Caco-2 (cell line): ENCODE results near the gene PDE1C. TPM values are rescaled to one million over a fixed set of nuclear protein-coding genes. Genes with fewer than 3 reads are reported as not detected.

Source experiments
- BruUV-seq: library from RNA; stranded (reverse); fragments of 400-500 nt; replicated peaks from 2 replicates; lab custom pipeline; 2021; lab: Mats Ljungman, UMichigan
- CTCF ChIA-PET: fragments of 300-600 bp; sonication (Branson Sonifier 250); formaldehyde crosslinking; loops from one replicate; lab custom pipeline; 2022; ENCODE audit warnings: antibody characterized with exemption; lab: Charles Lee
- POLR2A ChIA-PET: fragments of 300-600 bp; sonication (Branson Sonifier 250); formaldehyde crosslinking; loops from one replicate; lab custom pipeline; 2022; ENCODE audit warnings: antibody characterized with exemption; lab: Charles Lee
- DNase-seq, 2 experiments: peaks; one replicate each; pipeline versions ENCODE4 v3.0.0 to v3.0.0-alpha.2; 2020 to 2022
- H3K27me3 ChIP-seq: replicated peaks from 2 replicates; pipeline ENCODE4 v1.6.0; 2011; ENCODE audit warnings: low read length; ENCODE audit not compliant: control insufficient read depth, insufficient read depth
- H3K36me3 ChIP-seq: 2 replicates; pipeline ENCODE4 v1.5.1; 2011; ENCODE audit warnings: low read length; ENCODE audit not compliant: control insufficient read depth, insufficient read depth
- H3K4me1 ChIP-seq: fragments of 250-450 bp; sonication (Bioruptor Pico); 2 replicates; pipeline ENCODE4 v1.5.1; 2020; ENCODE audit warnings: mild to moderate bottlenecking
- H3K4me3 ChIP-seq: 2 replicates; pipeline ENCODE4 v1.5.1; 2011; ENCODE audit warnings: low read depth, mild to moderate bottlenecking, control low read depth, low read length
- H3K9me3 ChIP-seq: fragments of 250-450 bp; sonication (Bioruptor Pico); 2 replicates; pipeline ENCODE4 v1.5.1; 2020; ENCODE audit warnings: mild to moderate bottlenecking, moderate library complexity
- H3K27ac Mint-ChIP-seq: one replicate; pipeline ENCODE4 v1.8.0; 2022; ENCODE audit warnings: mixed read lengths; ENCODE audit not compliant: unreplicated experiment
- H3K27me3 Mint-ChIP-seq: one replicate; pipeline ENCODE4 v1.8.0; 2022; ENCODE audit warnings: mixed read lengths; ENCODE audit not compliant: insufficient read depth, unreplicated experiment
- H3K36me3 Mint-ChIP-seq: one replicate; pipeline ENCODE4 v1.8.0; 2022; ENCODE audit warnings: mild to moderate bottlenecking, mixed read lengths; ENCODE audit not compliant: insufficient read depth, unreplicated experiment
- H3K4me1 Mint-ChIP-seq: one replicate; pipeline ENCODE4 v1.8.0; 2022; ENCODE audit warnings: low read depth, mixed read lengths; ENCODE audit not compliant: unreplicated experiment
- H3K4me3 Mint-ChIP-seq: one replicate; pipeline ENCODE4 v1.8.0; 2022; ENCODE audit warnings: mild to moderate bottlenecking, moderate library complexity, mixed read lengths; ENCODE audit not compliant: unreplicated experiment
- H3K9me3 Mint-ChIP-seq: one replicate; pipeline ENCODE4 v1.8.0; 2022; ENCODE audit warnings: mixed read lengths; ENCODE audit not compliant: unreplicated experiment
- intact Hi-C: fragments of 100-400 bp; cut with micrococcal nuclease; formaldehyde crosslinking; loops from one replicate; pipeline ENCODE4 v1.10.0; 2022; ENCODE audit not compliant: unreplicated experiment
- total RNA-seq: library from RNA; stranded (reverse); gene quantifications from 2 replicates; pipeline ENCODE4 v1.2.3, GENCODE V29; 2022
- TF ChIP-seq, protein P1 (sequence below), 2 experiments: fragments of 200-600 bp in 1 of 2; IDR thresholded peaks; 1 replicate in 1 of 2; 2 replicates in 1 of 2; pipeline versions ENCODE4 v1.5.1 to v1.8.0; 2011 to 2022; ENCODE audit warnings: antibody characterized with exemption in 1 of 2, control low read depth in 1 of 2, inconsistent platforms in 1 of 2, low read depth in 1 of 2, low read length in 1 of 2, mild to moderate bottlenecking in 1 of 2, moderate library complexity in 1 of 2; ENCODE audit not compliant: insufficient read depth in 1 of 2, severe bottlenecking in 1 of 2, unreplicated experiment in 1 of 2

PDE1C gene
- total RNA-seq, 1 experiment from 2014 or later, result not detected

DNA sequence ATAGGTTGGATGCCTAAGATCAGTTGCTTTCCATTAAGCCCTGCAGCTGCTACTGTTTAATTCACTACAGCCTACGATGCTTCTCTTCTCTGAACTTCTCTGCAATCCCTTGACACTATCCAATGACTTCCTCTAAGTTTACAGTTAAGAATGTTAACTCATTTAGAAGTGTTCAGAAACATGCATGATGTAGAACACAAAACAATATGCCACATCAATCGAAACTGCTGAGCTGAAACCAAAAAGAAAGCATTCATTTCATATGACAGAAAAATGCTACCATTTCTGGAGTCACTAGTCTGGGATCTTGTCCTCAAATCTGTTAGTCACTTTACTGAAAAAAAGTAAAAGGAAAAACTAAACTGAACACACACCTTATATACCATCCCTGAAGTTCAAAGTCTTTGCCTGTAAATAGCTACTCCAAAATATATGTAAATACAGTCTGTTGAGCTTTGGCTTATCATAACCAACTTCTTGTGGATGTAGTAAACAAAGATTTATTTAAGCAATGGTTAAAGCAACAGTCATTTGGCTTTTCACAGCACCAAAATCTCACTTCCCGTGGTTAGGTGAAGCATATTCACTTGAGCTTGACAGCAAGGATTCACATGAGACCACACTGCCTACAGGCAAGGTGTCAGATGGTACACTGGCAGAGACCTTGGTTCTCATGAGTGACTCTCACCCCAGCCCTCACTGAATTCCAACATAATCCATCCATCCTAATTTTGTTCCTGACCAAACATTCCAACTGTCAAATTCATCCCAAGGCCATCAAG is 196.2 kb downstream of the PDE1C start:
- Mint-ChIP-seq H3K4me1 (no peaks in the 10 kb centered on the region), H3K36me3 (no peaks in the 10 kb centered on the region), H3K4me3 (no peak overlapping the region), H3K9me3 (no peaks in the 10 kb centered on the region), H3K27me3 (peaks cover 13% of the 10 kb centered on the region), H3K27ac (no peak overlapping the region)
- CTCF ChIA-PET, result no interaction called here
- Histone ChIP-seq H3K27me3 (no peaks in the 10 kb centered on the region), H3K9me3 (no peaks in the 10 kb centered on the region), H3K4me3 (no peak overlapping the region), H3K4me1 (no peaks in the 10 kb centered on the region), H3K36me3 (no peaks in the 10 kb centered on the region)
- TF ChIP-seq, protein P1, sequence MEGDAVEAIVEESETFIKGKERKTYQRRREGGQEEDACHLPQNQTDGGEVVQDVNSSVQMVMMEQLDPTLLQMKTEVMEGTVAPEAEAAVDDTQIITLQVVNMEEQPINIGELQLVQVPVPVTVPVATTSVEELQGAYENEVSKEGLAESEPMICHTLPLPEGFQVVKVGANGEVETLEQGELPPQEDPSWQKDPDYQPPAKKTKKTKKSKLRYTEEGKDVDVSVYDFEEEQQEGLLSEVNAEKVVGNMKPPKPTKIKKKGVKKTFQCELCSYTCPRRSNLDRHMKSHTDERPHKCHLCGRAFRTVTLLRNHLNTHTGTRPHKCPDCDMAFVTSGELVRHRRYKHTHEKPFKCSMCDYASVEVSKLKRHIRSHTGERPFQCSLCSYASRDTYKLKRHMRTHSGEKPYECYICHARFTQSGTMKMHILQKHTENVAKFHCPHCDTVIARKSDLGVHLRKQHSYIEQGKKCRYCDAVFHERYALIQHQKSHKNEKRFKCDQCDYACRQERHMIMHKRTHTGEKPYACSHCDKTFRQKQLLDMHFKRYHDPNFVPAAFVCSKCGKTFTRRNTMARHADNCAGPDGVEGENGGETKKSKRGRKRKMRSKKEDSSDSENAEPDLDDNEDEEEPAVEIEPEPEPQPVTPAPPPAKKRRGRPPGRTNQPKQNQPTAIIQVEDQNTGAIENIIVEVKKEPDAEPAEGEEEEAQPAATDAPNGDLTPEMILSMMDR (IDR thresholded peaks at IDR 0.05; ENCODE audit: insufficient read depth in 1 of 2, low read depth in 1 of 2, low read length in 1 of 2, severe bottlenecking in 1 of 2, unreplicated experiment in 1 of 2), result no peak
- DNase-seq, result no peak
- no TSS peak for BruUV-seq
- intact Hi-C loops, result no loop called here
- POLR2A ChIA-PET, result no interaction called here

DNA sequence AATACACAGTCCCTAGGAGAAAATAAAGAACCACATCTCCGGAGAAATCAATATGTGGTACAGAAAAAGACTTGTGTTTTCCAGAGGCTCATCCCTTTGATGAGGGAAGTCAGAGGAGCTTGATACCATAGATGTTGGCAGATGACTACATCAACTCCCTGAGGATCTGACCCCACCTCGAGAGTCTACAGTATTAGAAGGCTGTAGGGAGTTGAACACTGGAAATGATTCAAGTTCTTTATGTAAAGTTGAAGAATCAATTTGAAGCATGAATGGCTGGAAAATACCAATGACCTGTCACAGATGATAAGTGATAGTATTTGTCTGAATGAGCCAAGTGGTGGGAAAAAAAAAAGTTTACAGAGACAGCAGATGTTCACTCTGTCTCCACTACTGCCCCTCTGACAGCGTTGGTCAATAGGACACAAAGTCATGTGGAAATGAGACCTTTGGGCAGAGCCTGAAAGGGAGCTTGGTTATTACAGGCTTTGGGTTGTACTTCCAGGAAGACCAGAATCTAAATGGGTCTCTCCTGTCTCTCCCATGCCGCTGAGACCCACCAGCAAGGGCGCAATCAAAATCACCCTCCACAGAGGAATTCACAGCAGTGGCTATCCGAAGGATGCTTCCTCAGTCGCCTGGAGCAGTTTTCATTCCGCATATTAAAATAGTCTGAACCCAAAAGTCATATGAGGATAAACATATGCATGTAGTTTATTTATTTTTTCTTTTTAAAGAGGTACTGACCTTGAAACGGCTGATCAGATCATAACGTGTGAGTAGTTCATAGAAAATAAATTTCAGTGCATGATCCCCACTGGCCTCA is 197.4 kb downstream of the PDE1C start:
- no peak overlapping the region for H3K4me3 Mint-ChIP-seq
- POLR2A ChIA-PET, result no interaction called here
- no peak overlapping the region for H3K27ac Mint-ChIP-seq
- Histone ChIP-seq H3K4me1 (no peaks in the 10 kb centered on the region), H3K9me3 (0 out of 2 replicates have a peak, but pooled peaks cover 4% of the 10 kb centered on the region), H3K4me3 (no peak overlapping the region), H3K27me3 (no peaks in the 10 kb centered on the region), H3K36me3 (no peaks in the 10 kb centered on the region)
- CTCF ChIA-PET, result no interaction called here
- no peak for DNase-seq
- intact Hi-C loops, result no loop called here
- no peaks in the 10 kb centered on the region for H3K36me3 Mint-ChIP-seq
- TF ChIP-seq, protein P1 (IDR thresholded peaks at IDR 0.05; ENCODE audit: insufficient read depth in 1 of 2, low read depth in 1 of 2, low read length in 1 of 2, severe bottlenecking in 1 of 2, unreplicated experiment in 1 of 2), result no peak
- H3K27me3 Mint-ChIP-seq, result peaks cover 13% of the 10 kb centered on the region
- no peaks in the 10 kb centered on the region for H3K4me1 Mint-ChIP-seq
- BruUV-seq, result no TSS peak
- H3K9me3 Mint-ChIP-seq, result no peaks in the 10 kb centered on the region

DNA sequence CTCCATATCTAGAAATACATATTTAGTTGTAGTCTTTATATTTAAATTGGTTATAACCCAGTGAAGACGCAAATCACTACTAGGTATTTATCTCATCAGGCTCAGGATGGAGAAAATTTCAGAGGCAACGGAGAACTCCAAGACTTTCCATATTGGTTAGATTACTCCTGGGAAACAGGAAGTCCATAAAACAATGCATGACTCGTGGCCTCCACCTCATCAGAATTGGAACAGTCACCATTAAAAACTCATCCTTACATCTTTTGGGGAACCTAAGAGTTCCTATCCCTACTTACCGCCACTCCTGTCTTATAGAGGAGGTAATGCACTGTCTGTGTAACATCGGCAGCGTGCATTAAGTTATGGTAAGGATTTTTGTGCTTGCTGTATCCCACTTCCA is 205.6 kb downstream of the PDE1C start:
- Histone ChIP-seq H3K9me3 (0 out of 2 replicates have a peak, but pooled peaks cover 4% of the 10 kb centered on the region), H3K4me3 (no peak overlapping the region), H3K36me3 (no peaks in the 10 kb centered on the region), H3K27me3 (no peaks in the 10 kb centered on the region), H3K4me1 (no peaks in the 10 kb centered on the region)
- H3K4me1 Mint-ChIP-seq, result no peaks in the 10 kb centered on the region
- TF ChIP-seq, protein P1 (IDR thresholded peaks at IDR 0.05; ENCODE audit: insufficient read depth in 1 of 2, low read depth in 1 of 2, low read length in 1 of 2, severe bottlenecking in 1 of 2, unreplicated experiment in 1 of 2), result no peak
- H3K9me3 Mint-ChIP-seq, result no peaks in the 10 kb centered on the region
- H3K27me3 Mint-ChIP-seq, result no peaks in the 10 kb centered on the region
- intact Hi-C loops, result no loop called here
- CTCF ChIA-PET, result no interaction called here
- POLR2A ChIA-PET, result no interaction called here
- no peaks in the 10 kb centered on the region for H3K36me3 Mint-ChIP-seq
- H3K27ac Mint-ChIP-seq, result no peak overlapping the region
- H3K4me3 Mint-ChIP-seq, result no peak overlapping the region
- no TSS peak for BruUV-seq
- DNase-seq, result no peak
